HG03159 (cell line): ENCODE data around the gene IGSF21.

Experiments
- ATAC-seq: cut with Tn5 transposase; IDR thresholded peaks from one replicate; pipeline ENCODE4 v1.9.1; 2021; ENCODE audit warnings: mild to moderate bottlenecking, moderate library complexity; ENCODE audit not compliant: unreplicated experiment

The IGSF21 gene

DNA sequence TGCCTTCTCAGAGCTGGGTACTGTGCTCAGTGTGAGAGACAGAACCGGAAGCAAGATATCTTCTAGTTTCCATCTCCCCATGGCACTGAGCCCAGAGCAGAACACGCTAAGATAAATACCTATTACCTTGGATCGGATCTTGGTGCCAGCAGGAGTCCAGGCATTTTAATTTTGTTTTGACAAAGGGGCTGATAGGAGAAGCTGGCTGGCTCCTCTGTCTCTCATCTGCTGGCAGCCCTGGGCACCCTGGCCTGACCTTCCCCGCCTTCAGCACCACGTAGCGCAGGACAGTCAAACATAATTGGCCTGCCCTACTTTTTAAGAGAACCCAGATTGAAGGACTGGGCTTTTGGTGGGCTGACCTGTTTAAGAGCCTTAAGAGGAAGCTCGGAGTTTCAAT, 212.5 kb downstream of the IGSF21 start:
- ATAC-seq: no peak

DNA sequence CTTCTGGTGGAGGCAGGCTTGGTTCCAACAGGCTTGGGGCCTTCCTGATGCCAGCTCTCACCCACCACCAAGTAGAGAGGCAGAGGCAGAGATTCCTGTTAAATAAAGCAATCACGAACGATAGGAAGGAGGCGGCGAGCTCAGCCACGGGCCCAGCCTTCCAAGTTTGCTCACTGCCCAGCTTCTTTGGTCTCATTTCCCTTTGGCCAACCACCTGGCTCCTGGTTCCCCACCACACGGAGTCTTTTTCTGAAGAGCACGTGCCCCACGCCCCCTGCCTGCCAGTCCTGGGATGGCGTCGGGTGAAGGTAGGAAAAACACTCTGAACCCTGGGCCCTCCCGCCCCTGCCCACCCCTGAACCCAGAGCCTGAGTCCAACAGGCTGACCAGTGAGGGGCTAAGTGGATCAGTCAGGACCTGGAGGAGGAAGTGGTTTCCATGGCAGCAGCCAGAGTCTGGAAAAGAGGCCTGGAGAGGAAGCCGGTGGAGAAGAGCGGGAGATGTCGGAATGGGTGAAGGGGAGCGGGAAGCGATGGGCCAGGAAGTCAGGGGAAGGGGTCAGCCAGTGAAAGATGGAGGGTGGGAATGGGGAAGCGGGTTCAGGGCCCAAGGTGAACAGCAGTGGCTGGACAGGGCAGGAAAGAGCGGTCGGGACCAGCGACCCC, 214.9 kb downstream of the IGSF21 start:
- ATAC-seq: no peak

DNA sequence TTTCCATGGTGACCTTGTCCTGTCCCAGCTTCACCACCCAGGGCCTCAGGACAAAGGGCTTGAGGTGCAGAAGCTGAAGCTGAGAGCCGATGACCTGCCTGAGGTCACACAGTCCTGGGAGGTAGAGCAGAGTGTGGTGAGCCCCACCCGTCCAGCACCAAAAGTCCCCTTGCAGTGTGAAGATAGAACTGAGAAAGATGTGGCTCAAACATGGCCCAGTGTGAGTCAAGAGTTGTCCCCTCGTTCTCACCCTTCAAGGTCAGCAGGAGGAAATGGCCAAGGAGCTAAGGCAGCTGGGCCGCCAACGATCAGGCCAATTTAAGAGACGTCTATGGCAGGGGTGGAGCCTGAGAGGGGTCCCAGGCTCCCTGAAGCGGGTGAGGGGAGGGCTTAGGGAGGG, 215.7 kb downstream of the IGSF21 start:
- ATAC-seq: no peak

DNA sequence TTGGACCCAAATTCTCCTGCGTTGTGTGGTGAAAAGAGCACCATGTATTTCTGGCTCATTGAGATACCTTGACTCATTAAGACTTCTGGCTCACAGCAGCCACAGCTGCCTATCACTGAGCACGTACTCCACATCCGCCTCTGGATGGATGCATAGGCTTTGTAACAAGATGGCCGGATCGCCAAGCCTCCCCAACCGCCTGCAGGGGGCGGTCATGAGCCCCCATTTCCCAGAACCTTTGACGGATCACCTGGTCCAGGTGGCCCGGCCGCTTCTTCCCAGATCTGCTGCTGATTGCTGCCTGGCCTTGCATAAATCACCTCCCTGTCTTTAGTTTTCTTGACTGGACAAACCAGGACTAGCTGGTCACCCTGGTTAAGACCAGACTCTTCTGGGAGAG, 216.6 kb downstream of the IGSF21 start:
- ATAC-seq: no peak

DNA sequence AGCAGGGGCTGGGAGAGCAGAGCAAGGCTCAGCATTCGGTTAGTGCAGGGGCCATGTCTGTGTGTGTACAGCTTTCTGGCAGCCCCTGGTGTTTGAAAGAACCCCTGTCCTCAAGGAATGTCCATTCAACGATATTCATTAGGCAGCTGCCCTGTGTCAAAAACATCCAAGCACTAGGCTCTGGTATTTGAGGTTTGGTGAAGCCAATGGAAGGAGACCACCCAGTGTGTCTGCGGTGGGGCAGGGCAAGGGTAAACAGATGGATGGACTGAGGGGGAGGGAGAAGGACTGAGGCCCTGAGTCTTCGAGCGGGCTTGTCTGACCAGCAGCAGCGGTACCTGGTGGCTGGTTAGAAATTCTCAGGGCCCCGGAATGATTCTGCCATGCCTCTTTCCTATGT, 217.5 kb downstream of the IGSF21 start:
- ATAC-seq: no peak

DNA sequence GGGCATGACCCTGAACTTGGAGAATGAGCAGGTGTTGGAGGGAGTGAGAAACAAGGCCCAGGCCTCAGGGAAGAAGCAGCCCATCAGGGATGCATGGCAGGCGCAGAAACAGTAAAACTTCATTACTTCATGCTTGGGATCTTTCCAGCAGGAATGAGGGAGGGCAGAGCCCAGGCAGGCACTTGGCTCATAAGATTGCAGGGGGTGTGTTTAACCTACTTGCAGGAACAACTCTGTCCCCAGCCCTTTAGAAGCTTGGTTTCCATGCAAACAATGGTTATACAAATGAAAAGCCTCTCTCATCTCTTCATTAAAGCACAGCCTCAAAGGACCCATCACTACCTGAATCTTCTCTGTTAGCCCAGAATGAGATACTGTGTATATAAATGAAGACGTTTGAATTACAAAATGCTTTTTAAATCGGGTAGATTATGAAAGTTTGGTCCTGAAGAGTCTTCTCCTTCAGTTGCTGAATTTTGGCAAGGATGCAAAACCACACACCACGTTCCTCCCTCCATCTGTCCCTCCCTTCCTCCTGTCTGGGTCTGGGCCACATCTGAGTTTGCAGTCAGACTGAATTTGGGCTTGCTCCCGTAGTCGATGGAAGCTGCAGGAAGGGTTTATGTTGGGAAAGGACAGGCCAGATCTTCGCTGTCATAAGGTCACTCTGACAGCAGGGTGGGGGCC, 218.8 kb downstream of the IGSF21 start:
- ATAC-seq: no peak

DNA sequence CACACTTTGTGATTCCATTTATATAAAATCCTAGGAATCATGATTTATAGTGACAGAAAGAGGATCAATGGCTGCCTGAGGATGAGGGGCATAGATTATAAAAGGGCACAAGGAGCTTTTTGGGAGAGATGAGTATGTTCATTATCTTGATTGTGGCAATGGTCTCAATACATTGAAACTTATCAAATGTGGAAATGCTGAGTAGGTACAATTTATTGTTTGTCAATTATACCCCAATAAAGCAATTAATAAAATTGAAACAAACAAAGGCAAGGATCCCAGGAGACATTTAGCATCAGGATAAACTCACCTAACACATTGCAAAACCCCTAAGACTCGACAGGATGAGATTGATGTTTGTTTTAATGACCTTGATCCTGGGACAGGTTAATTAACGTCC, 220.1 kb downstream of the IGSF21 start:
- ATAC-seq: no peak

DNA sequence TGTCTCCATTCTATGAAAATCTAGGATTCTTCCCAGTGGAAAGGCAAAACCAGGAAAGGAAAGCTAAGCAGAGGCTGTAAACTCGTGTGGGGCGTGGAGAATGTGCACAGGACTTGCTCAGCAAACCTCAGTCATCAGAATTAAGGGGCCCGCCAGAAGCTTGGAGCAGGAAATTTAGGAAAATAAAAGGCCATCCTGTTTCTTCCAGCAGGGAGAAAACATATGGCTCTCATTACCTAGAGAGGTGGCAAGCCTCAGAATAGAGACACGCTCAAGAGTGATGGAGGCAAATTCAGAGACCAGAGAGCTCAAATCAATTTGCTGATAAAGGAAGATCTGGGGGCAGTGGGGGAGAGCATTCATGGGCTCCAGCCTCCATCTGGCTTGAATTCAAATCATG, 221.2 kb downstream of the IGSF21 start:
- no peak for ATAC-seq

DNA sequence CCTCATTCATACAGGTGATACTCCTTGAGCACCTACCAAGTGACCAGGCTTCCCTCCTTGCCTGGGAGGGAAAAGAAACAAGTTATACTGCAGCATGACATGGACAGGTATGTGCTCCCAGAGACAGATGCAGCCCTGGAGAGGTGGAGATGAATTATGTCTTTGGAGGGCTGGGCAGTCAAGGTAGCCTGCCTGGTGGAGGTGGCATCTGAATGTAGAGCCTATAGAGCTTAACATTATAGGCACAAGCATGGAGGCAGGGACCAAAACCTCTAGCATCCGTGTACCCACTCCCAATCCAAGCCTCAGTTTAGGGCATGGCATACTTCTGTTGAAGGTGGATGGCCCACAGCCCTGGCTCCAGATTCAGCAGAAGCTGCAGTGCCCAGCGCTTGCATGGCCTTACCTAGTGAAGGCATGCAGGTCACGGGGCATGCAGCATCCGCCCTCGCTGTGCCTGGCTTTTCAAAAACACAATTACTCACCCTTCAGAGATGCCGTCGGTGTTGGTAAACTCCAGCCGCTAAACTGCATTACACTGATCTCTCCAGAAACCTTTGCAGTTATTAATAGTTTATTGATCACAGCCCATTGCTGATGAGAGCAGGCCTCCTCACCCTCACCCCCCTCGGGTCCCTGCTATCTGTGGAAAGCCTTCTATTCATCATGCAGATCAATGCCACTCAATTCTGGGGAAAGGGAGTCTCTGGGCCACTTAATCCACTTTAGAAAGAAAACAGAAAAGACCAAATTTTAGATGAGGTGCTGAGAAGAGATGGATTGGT, 222.1 kb downstream of the IGSF21 start:
- no peak for ATAC-seq

DNA sequence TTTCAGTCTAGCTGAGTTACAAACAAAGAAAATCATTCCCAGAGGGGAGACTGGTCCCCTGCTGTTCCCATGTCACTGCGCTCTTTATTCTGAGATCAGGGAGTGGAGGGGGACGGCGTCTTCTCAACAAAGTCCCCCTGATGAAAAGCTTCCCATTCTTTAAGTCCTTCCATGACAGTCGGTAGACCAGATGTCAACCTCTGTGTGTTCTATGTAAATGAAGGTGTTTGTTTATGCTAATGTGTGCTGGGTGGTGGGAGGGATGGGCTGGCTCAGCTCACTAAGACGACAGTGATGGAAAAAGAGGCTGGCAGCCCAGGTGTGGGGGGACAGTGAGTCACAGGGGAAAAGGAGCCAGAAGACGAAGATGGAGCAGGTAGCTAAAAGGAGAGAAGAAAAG, 225.0 kb downstream of the IGSF21 start:
- ATAC-seq: no peak

DNA sequence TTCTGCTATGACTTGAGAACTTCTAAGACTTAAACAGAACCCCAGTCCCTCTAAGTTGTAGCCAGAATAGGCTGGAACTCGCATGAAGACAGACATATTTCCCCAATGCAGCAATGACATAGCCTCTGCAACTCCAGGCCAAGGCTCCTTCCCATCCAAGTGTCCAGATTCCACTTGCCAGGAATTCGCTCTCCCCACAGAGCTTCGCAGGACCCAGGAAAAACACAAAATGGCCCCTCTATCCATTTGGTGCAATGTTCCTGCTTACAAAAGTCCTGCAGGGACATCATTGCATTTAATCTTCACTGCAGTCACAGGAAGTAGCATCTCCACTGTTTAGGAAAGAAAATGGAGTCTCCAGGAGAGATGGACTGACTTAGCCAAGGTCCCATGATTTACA, 225.6 kb downstream of the IGSF21 start:
- ATAC-seq: no peak

DNA sequence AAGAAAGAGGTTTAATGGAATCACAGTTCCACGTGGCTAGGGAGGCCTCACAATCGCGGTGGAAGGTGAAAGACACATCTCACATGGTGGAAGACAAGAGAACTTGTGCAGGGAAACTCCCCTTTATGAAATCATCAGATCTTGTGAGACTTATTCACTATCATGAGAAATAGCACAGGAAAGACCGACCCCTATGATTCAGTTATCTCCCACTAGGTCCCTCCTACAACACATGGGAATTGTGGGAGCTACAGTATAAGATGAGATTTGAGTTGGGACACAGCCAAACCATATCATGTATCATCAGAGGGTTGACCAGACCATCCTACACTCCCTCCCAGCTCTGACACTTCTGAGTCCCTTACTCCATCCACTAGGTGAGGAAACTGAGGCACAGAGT, 229.2 kb downstream of the IGSF21 start:
- no peak for ATAC-seq

DNA sequence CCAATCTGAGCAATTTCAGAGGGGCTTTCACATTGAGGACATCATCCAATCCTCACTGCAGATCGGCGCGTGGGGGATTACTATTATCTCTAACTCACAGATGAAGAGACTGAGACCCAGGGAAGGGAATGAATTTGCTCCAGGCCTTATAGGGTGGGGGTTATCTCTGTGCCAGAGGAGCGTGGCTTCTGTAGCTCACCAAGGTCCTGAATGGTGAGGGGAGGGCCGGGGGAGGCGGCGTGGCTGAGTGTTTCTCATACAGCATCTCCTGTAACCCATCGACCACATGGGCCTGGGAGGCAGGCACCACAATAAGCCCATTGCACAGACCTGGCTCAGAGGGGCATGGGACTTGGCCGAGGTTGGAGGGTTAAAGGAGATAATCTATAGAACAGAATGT, 230.2 kb downstream of the IGSF21 start:
- no peak for ATAC-seq

DNA sequence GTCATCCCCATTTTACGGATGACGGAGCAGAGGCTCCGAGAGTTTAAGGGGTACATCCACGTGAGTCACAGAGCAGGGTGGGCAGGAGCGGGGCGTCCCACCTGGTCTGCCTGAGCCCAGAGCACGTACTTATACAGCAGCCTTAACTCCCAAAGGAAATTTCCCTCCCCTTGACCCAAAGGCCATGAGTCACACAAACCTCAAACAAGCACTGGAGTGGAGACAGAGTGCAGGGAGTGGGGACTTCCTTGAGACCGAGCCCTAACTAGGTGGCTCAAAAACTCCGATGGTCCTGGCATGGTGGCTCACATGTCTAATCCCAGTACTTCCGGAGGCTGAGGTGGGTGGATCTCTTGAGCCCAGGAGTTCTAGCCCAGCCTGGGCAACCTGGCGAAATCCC, 231.6 kb downstream of the IGSF21 start:
- ATAC-seq: no peak

DNA sequence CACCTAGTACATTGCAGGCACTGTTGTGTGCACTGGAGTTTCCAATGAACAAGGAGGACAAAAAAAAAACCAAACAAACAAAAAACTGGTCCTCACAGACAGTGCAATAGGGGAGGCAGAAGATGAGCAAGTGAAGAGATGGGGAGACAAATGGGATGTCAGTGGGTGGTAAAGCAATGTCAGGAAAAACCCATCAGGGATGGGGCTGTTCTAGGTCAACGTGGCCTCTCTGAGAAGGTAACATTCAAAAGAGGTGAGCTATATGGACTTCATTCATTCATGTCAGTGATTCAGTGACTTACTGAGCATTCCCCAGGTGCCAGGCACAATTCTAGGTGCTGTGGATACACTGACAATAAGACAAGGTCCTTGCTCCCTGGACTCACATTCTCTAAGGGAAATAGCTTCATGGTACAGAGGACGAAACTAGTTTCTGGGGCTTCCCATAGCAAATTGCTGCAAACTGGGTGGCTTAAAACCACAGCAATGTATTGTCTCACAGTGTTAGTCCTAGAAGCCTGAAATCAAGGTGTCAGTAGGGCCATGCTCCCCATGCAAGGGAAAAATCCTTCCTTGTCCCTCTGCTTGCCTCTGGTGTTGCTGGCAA, 232.7 kb downstream of the IGSF21 start:
- ATAC-seq: no peak

DNA sequence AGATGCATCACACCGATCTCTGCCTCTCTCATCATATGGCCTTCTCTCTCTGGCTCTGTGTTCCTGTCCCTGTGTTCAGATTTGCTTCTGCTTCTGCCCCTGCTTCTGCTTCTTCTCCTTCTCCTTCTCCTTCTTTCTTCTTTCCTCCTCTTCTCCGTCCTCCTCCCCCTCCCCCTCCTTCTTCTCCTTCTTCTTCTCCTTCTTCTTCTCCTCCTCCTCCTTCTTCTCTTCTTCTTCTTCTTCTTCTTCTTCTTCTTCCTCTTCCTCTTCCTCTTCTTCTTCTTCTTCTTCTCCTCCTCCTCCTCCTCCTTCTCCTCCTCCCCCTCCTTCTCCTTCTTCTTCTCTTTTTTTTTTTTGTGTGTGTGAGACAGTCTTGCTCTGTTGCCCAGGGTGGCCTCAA, 233.2 kb downstream of the IGSF21 start:
- no peak for ATAC-seq

DNA sequence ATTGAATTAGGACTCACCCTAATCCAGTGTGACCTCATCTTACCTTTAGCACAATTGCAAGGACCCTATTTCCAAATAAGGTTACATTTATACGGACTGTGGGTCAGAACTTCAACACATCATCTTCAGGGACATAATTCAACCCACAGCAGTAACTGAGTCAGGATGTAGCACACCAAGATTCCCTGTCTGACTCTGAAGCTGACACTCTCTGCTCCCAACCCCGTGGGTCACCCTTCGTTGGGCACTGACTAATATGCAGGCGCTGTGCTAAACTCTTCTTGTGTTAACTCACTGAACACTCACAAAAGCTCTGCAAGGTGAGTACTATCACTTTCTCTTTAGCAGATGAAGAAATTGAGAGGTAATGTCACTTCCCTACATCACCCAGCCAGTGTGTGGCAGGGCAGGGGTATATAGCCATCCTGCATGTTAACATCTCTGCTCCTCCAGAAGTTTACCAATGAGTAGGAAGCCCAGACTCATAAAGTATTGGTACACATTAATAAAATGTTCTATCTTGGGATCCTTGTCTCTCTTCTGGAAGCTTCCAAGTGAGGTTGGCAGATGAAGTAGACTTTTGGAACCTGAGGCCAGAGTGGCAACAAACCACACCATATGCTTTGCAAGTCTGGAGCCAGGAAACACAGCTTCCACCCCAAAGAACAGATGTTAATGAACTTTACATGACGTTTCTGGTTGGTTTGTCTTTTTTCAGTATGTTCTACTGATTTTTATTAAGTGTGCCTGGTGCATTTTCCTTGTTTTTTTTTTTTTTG, 233.9 kb downstream of the IGSF21 start:
- no peak for ATAC-seq

DNA sequence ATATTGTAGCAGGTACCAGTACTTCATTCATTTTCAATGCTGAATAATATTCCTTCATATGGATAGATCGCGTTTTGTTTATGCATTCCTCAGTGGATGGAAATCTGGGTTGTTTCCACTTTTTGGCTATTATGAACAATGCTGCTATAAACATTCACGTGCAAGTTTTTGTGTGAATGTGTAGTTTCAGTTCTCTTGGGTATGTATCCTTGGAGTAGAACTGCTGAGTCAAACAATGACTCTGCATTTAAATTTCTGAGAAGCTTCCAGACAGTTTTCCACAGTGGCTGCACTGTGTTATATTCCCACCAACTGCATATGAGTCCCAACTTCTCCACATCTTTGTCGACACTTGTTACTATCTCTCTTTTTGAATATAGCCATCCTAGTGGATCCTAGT, 235.1 kb downstream of the IGSF21 start:
- no peak for ATAC-seq

DNA sequence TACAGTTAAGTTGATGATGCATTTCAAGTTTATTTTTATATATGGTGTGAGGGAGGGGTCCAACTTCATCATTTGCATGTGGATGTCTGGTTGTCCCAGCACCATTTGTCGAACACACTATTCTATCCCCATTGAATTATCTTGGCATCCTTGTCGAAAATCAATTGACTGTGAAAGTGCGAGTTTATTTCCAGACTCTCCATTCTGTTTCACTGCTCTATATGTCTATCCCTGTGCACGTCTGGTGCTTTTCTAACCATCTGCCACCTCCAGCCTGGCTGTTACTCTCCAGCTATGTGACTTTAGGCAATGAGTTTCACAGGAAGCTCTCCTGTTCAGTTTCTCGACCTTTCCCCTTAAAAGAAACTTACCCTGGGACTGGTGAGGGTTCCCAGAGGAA, 236.0 kb downstream of the IGSF21 start:
- no peak for ATAC-seq

DNA sequence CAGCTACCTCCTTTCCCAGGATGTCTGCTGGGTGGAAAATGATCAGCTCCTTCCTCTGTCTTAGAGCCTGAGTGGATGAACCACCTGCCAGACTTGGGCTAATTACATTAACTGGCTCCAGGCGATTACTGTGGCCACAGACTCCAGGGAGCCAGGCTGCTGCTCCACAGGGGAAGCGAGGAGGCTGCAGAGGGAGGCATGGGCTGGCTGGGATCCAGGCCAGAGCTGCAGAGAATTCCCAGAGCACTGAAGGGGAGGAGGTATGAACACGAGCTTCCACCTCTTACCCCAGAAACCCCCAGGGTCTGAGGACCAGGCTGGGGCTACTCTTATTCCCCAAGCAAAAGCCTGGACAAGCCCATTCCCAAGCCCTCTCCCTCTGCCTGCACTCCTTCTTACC, 237.2 kb downstream of the IGSF21 start:
- ATAC-seq: no peak

DNA sequence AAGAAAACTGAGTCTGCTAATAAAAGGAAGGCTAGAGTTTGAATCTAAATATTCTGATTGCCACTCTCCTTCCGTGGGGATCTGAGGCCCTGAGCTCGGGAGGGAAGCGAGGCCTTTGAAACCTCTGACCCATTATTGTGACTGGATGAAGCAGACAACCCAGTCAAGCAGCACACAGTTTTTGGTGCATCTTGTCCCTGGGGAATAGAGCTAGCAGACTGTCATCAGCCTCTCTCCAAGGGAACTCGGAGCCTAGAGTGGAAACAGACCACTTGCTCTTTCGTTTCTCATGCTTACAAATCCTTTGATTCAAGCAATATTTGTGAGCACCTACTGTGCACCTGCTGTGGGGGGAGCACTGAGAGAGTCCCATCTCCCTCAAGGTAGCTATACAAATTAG, 240.0 kb downstream of the IGSF21 start:
- ATAC-seq: no peak
